K562 (cell line): ENCODE results near the gene GCNT2. TPM values are rescaled to one million over a fixed set of nuclear protein-coding genes. Genes with fewer than 3 reads are reported as not detected.

Experiments
- ATAC-seq: fragments of 200-7000 bp; cut with Tn5 transposase; 3 replicates; pipeline ENCODE4 v1.9.1; 2020; ENCODE audit warnings: moderate library complexity
- BruUV-seq: library from RNA; stranded (reverse); fragments of 400-500 nt; replicated peaks from 2 replicates; lab custom pipeline; 2021; lab: Mats Ljungman, UMichigan
- CTCF ChIA-PET: fragments of 300-600 bp; formaldehyde crosslinking; extraction: SDS; loops from one replicate; lab custom pipeline; 2021; ENCODE audit warnings: low intra/inter-chr PET ratio; lab: Yijun Ruan, JAX
- POLR2A ChIA-PET: fragments of 300-600, 350-650 bp; sonication (Branson Sonifier 250); formaldehyde crosslinking; extraction: SDS; loops from one replicate; lab custom pipeline; 2021; ENCODE audit warnings: antibody characterized with exemption, inconsistent platforms; lab: Yijun Ruan, JAX
- DNase-seq, 4 experiments: peaks; one replicate each; pipeline versions ENCODE4 v3.0.0 to v3.0.0-alpha.2; 2011 to 2018; ENCODE audit warnings: low spot score in 3 of 4, mixed read lengths in 3 of 4; ENCODE audit errors: extremely low read depth in 1 of 4
- FAIRE-seq: peaks from 2 replicates; lab custom pipeline; 2011; peaks lifted over from hg19 to GRCh38; lab: Jason Lieb, UNC
- H2AFZ ChIP-seq: 2 replicates; pipeline ENCODE4 v1.6.0; 2011; ENCODE audit warnings: low read depth, low read length, control low read depth, inconsistent platforms
- H3K27ac ChIP-seq: fragments of 200-600 bp; 3 replicates; pipeline ENCODE4 v1.8.0; 2011; ENCODE audit warnings: low read depth, mild to moderate bottlenecking, control low read depth, inconsistent platforms, low read length, moderate library complexity, mixed read lengths; ENCODE audit errors: extremely low read depth
- H3K27me3 ChIP-seq, 2 experiments: fragments of 300-600 bp in 1 of 2; 2 replicates in 1 of 2; 3 replicates in 1 of 2; pipeline versions ENCODE4 v1.6.0 to v1.8.0; 2011; ENCODE audit warnings: inconsistent platforms in 2 of 2, low read length in 2 of 2, mild to moderate bottlenecking in 1 of 2, mixed read lengths in 1 of 2, moderate library complexity in 1 of 2; ENCODE audit not compliant: control insufficient read depth in 2 of 2, insufficient read depth in 2 of 2
- H3K36me3 ChIP-seq: fragments of 300-600 bp; 3 replicates; pipeline ENCODE4 v1.8.0; 2011; ENCODE audit warnings: mild to moderate bottlenecking, low read length, inconsistent platforms; ENCODE audit not compliant: control insufficient read depth, insufficient read depth
- H3K4me1 ChIP-seq, 2 experiments: fragments of 200-600 bp in 1 of 2; replicated peaks in 1 of 2; 2 replicates in 1 of 2; 3 replicates in 1 of 2; pipeline versions ENCODE4 v1.5.1 to v1.8.0; 2011; ENCODE audit warnings: inconsistent platforms in 2 of 2, low read length in 2 of 2, mild to moderate bottlenecking in 1 of 2, mixed read lengths in 1 of 2, moderate library complexity in 1 of 2; ENCODE audit not compliant: control insufficient read depth in 2 of 2, insufficient read depth in 2 of 2
- H3K4me2 ChIP-seq: 2 replicates; pipeline ENCODE4 v1.6.1; 2011; ENCODE audit warnings: low read length, control low read depth, inconsistent platforms, mixed read lengths; ENCODE audit not compliant: insufficient read depth
- H3K4me3 ChIP-seq: fragments of 200-600 bp; sonication (generic), shearing (Covaris generic); 2 replicates; pipeline ENCODE4 v1.5.1; 2016; ENCODE audit warnings: control low read depth, inconsistent platforms
- H3K79me2 ChIP-seq: fragments of 200-600 bp; 3 replicates; pipeline ENCODE4 v1.8.0; 2011; ENCODE audit warnings: low read length, inconsistent platforms; ENCODE audit not compliant: control insufficient read depth, insufficient read depth
- H3K9ac ChIP-seq, 2 experiments: 2 replicates each; pipeline versions ENCODE4 v1.6.0 to v1.6.1; 2011; ENCODE audit warnings: low read depth in 2 of 2, low read length in 2 of 2, control low read depth in 1 of 2, inconsistent platforms in 1 of 2, mild to moderate bottlenecking in 1 of 2, mixed read lengths in 1 of 2; ENCODE audit not compliant: insufficient read depth in 1 of 2
- H3K9me1 ChIP-seq: one replicate; pipeline ENCODE4 v1.6.0; 2011; ENCODE audit warnings: inconsistent platforms, mild to moderate bottlenecking, low read length, moderate library complexity; ENCODE audit not compliant: control insufficient read depth, insufficient read depth
- H3K9me3 ChIP-seq: replicated peaks from 2 replicates; pipeline ENCODE4 v1.5.1; 2011; ENCODE audit warnings: low read depth, low read length, inconsistent platforms; ENCODE audit not compliant: control insufficient read depth, insufficient read depth
- H4K20me1 ChIP-seq: replicated peaks from 2 replicates; pipeline ENCODE4 v1.6.1; 2011; ENCODE audit warnings: low read length, inconsistent platforms, mixed read lengths; ENCODE audit not compliant: control insufficient read depth, insufficient read depth
- BCOR ChIP-seq: fragments of 450-650 bp; IDR thresholded peaks from 2 replicates; pipeline ENCODE4 v1.6.1; 2016
- IRF2 ChIP-seq: sonication (generic); formaldehyde crosslinking; IDR thresholded peaks from 2 replicates; pipeline ENCODE4 v1.8.1; 2022; ENCODE audit warnings: mild to moderate bottlenecking, missing genetic modification reagents
- KAT2B ChIP-seq: IDR thresholded peaks from one replicate; pipeline ENCODE4 v1.6.1; 2012; ENCODE audit warnings: low read depth, mild to moderate bottlenecking, control low read depth, inconsistent platforms, low read length, moderate library complexity
- KDM1A ChIP-seq, 2 experiments: fragments of 450-650 bp; IDR thresholded peaks; 2 replicates each; pipeline ENCODE4 v1.6.1; 2016; ENCODE audit warnings: mild to moderate bottlenecking in 2 of 2
- NFIX ChIP-seq: fragments of 250-450 bp; sonication (Bioruptor Pico); IDR thresholded peaks from 2 replicates; pipeline ENCODE4 v1.4.0; 2020; ENCODE audit warnings: low read depth, mild to moderate bottlenecking, moderate library complexity
- PRPF4 ChIP-seq: fragments of 200-400 bp; formaldehyde crosslinking; IDR thresholded peaks from one replicate; pipeline ENCODE4 v1.6.1; 2017; ENCODE audit warnings: low read length, low read depth, mild to moderate bottlenecking; ENCODE audit not compliant: insufficient read depth, poor library complexity, severe bottlenecking
- RBM25 ChIP-seq: fragments of 200-400 bp; formaldehyde crosslinking; IDR thresholded peaks from 2 replicates; pipeline ENCODE4 v1.6.1; 2018; ENCODE audit warnings: low read length, low read depth, moderate library complexity; ENCODE audit not compliant: severe bottlenecking
- TBP ChIP-seq: optimal IDR thresholded peaks from 2 replicates; pipeline ENCODE3; 2011; ENCODE audit warnings: low read depth, low read length, improper control_type of control experiment
- THRAP3 ChIP-seq: fragments of 450-650 bp; IDR thresholded peaks from 2 replicates; pipeline ENCODE4 v1.6.1; 2016; ENCODE audit warnings: mild to moderate bottlenecking, inconsistent platforms, borderline replicate concordance
- ZBTB33 ChIP-seq: sonication (generic); formaldehyde crosslinking; IDR thresholded peaks from 2 replicates; pipeline ENCODE4 v1.8.1; 2023; ENCODE audit warnings: mild to moderate bottlenecking, missing genetic modification reagents
- ZEB2 ChIP-seq: fragments of 450-650 bp; IDR thresholded peaks from 2 replicates; pipeline ENCODE4 v1.6.1; 2016
- ZNF146 ChIP-seq: IDR thresholded peaks from one replicate; pipeline ENCODE4 v1.6.1; 2018; ENCODE audit warnings: missing compliant biosample characterization; ENCODE audit not compliant: unreplicated experiment
- ZNF263 ChIP-seq: sonication (generic); formaldehyde crosslinking; IDR thresholded peaks from 2 replicates; pipeline ENCODE4 v1.8.0; 2022; ENCODE audit warnings: mild to moderate bottlenecking, missing genetic modification reagents, borderline replicate concordance
- WGBS: fragments of 100-300 bp; shearing (Covaris generic); methylation state at CpG from one replicate; pipeline ENCODE4 v1.1.6; 2016; ENCODE audit warnings: low coverage, mixed read lengths; ENCODE audit not compliant: insufficient coverage; ENCODE audit errors: missing lambda C conversion rate; 5-methylcytosine and 5-hydroxymethylcytosine counted together
- in situ Hi-C: fragments of 300-500 bp; cut with MboI; formaldehyde crosslinking; loops from 4 replicates; pipeline ENCODE4 v1.15.0; 2018; ENCODE audit warnings: inconsistent platforms, mixed read lengths
- intact Hi-C: fragments of 100-400 bp; cut with micrococcal nuclease; formaldehyde crosslinking; loops from 2 replicates; pipeline ENCODE4 v1.14.2; 2022
- polyA plus RNA-seq, 8 experiments: library from polyadenylated mRNA; depleted of rRNA in 4 of 8; stranded (reverse) in 5 of 8; unstranded in 3 of 8; fragments of >200 nt; fragmentation: Nextera tagmentation in 2 of 8; fragmentation: Illumina TruSeq in 1 of 8; extraction: Ambion mirVana in 2 of 8; extraction: Trizol in 1 of 8; gene quantifications; 2 replicates each; pipeline versions ENCODE4 v1.2.1 to v1.2.3, GENCODE V29; 2011 to 2014; ENCODE audit warnings: inconsistent platforms in 1 of 8, missing spikeins in 1 of 8
- total RNA-seq, 7 experiments: library from RNA; depleted of rRNA in 6 of 7; stranded (reverse); fragments of >200 nt in 6 of 7; fragmentation: Illumina TruSeq in 2 of 7; extraction: Trizol in 2 of 7; gene quantifications; 2 replicates each; pipeline versions ENCODE4 v1.2.1 to v1.2.3, GENCODE V29; 2011 to 2021; ENCODE audit warnings: low replicate concordance in 1 of 7

GCNT2 gene
- total and polyA plus RNA-seq, 9 of the 15 experiments (the other 6 are each of a cell fraction or from before 2014, with no cell fraction given): 0.78 to 2.6 (median 1.6) TPM

- TF ChIP-seq IRF2 (CRISPR knock-in tag): no peak
- TF ChIP-seq ZBTB33 (CRISPR knock-in tag): peak; percentile 77
These were observed 42.7 kb upstream of the GCNT2 start (continued) for GRCh38 chr6:10478187-10479040.

- CTCF ChIA-PET: interaction anchor here (2.8 kb wide), 1 partner anchor 321 kb away, joined by 17 read pairs; no protein-coding TSS in a partner anchor
- in situ Hi-C loops (loop anchor here (5.0 kb wide), 3 partner anchors 322 to 1017 kb away; no protein-coding TSS in a partner anchor), intact Hi-C loops (no loop called here)
- no TSS peak for BruUV-seq
- WGBS: 15% methylated on average over 7 of the region's 7 CpGs
- no peak for FAIRE-seq
- Histone ChIP-seq H3K9me3 (0 out of 2 replicates have a peak, but pooled peaks cover 1% of the 10 kb centered on the region), H3K9me1 (no peaks in the 10 kb centered on the region), H3K27me3 (peaks cover 0 to 19% of the 10 kb centered on the region in 2 experiments; a peak in 2 of 5 replicates), H3K9ac (no peak overlapping the region), H4K20me1 (no peaks in the 10 kb centered on the region), H3K4me3 (no peak overlapping the region), H3K4me1 (peaks cover 0 to 6% of the 10 kb centered on the region in 2 experiments; a peak in 1 of 5 replicates), H3K4me2 (no peak overlapping the region), H2AFZ (no peak overlapping the region), H3K79me2 (no peaks in the 10 kb centered on the region), H3K36me3 (no peaks in the 10 kb centered on the region)
- POLR2A ChIA-PET: interaction anchor here (1.2 kb wide), 1 partner anchor 16 kb away, joined by 4 read pairs; no protein-coding TSS in a partner anchor
- DNase-seq: no peak
- ATAC-seq: no peak
- TF ChIP-seq RBM25: peak; percentile 16
- 0 out of 4 replicates have a peak, but pooled peaks of 1 of the 2 experiments have one; percentile 22 for TF ChIP-seq KDM1A (IDR thresholded peaks at IDR 0.05)
- no peak for TF ChIP-seq NFIX (CRISPR knock-in tag)
- no peak for TF ChIP-seq PRPF4
- no peak for TF ChIP-seq ZNF263
- TF ChIP-seq ZNF146: peak; percentile 85
- TF ChIP-seq ZEB2: no peak
- no peak for TF ChIP-seq TBP
- TF ChIP-seq BCOR: peak; percentile 56; the same call in 1 of the 2 replicates
- TF ChIP-seq THRAP3: no peak
- no peak for TF ChIP-seq KAT2B
- TF ChIP-seq, all 486 proteins: peak for 4
- H3K27ac ChIP-seq: no peak overlapping the region
These were observed 41.0 kb upstream of the GCNT2 start for GRCh38 chr6:10479939-10480700.
